K562 (cell line): ENCODE measurements around the gene NFIB.

Experiments
- CCAR2 ChIP-seq: fragments of 200-400 bp; formaldehyde crosslinking; IDR thresholded peaks from 2 replicates; pipeline ENCODE4 v1.6.1; 2017; ENCODE audit warnings: mild to moderate bottlenecking, low read depth, low read length
- EHMT2 ChIP-seq: fragments of 450-650 bp; IDR thresholded peaks from 2 replicates; pipeline ENCODE4 v1.6.1; 2018; ENCODE audit warnings: antibody characterized with exemption
- HCFC1 ChIP-seq: IDR thresholded peaks from 2 replicates; pipeline ENCODE4 v1.6.1; 2012; ENCODE audit warnings: low read depth, low read length, improper control_type of control experiment
- HNRNPL ChIP-seq: fragments of 200-400 bp; formaldehyde crosslinking; IDR thresholded peaks from 2 replicates; pipeline ENCODE4 v1.6.1; 2017; ENCODE audit warnings: low read depth, mild to moderate bottlenecking, low read length
- TF ChIP-seq, protein P1 (sequence below), 3 experiments: IDR thresholded peaks in 2 of 3; conservative IDR thresholded peaks in 1 of 3; 2 replicates each; pipeline ENCODE4 v1.5.1; 2011 to 2012; ENCODE audit warnings: low read length in 3 of 3, mild to moderate bottlenecking in 3 of 3, control low read depth in 2 of 3, improper control_type of control experiment in 1 of 3, inconsistent platforms in 1 of 3, low read depth in 1 of 3, mixed read lengths in 1 of 3, moderate library complexity in 1 of 3; ENCODE audit not compliant: insufficient read depth in 2 of 3
- TF ChIP-seq, protein P2 (sequence below), 2 experiments: fragments of 450-650 bp; formaldehyde crosslinking in 1 of 2; IDR thresholded peaks; 2 replicates each; pipeline versions ENCODE4 v1.4.0 to v1.6.1; 2014 to 2020; ENCODE audit warnings: mild to moderate bottlenecking in 2 of 2, borderline replicate concordance in 1 of 2, low read depth in 1 of 2
- TF ChIP-seq, protein P3 (sequence below): fragments of 250-450 bp; sonication (Bioruptor Pico); IDR thresholded peaks from 2 replicates; pipeline ENCODE4 v1.6.1; 2021; ENCODE audit warnings: mild to moderate bottlenecking

DNA sequence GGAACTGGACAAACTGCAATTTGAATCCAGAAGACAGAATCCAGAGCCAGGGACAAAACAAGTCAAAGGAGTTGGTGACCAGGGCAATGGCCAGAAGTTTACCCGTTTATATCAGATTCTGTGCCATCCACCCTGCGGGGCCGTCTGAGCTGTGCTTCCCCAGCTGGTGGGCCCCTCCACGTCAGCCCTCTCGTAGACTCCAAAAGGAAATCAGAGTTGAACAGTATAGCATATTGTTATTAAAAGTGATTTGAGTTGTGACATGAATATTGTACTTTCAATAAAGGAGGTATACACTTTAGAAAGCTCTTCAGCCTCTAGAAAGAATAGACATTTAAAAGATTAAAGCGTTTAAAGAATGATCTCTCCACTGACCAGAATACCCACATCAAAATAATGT lies 102.4 kb downstream of the NFIB start:
- TF ChIP-seq, protein P1, sequence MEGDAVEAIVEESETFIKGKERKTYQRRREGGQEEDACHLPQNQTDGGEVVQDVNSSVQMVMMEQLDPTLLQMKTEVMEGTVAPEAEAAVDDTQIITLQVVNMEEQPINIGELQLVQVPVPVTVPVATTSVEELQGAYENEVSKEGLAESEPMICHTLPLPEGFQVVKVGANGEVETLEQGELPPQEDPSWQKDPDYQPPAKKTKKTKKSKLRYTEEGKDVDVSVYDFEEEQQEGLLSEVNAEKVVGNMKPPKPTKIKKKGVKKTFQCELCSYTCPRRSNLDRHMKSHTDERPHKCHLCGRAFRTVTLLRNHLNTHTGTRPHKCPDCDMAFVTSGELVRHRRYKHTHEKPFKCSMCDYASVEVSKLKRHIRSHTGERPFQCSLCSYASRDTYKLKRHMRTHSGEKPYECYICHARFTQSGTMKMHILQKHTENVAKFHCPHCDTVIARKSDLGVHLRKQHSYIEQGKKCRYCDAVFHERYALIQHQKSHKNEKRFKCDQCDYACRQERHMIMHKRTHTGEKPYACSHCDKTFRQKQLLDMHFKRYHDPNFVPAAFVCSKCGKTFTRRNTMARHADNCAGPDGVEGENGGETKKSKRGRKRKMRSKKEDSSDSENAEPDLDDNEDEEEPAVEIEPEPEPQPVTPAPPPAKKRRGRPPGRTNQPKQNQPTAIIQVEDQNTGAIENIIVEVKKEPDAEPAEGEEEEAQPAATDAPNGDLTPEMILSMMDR (IDR thresholded peaks at IDR 0.05 in 2 of 3, conservative IDR thresholded peaks at IDR 0.05 in 1 of 3; ENCODE audit: insufficient read depth in 2 of 3, low read depth in 1 of 3, low read length in 3 of 3) = no peak
- no peak for TF ChIP-seq EHMT2
- TF ChIP-seq, protein P2, sequence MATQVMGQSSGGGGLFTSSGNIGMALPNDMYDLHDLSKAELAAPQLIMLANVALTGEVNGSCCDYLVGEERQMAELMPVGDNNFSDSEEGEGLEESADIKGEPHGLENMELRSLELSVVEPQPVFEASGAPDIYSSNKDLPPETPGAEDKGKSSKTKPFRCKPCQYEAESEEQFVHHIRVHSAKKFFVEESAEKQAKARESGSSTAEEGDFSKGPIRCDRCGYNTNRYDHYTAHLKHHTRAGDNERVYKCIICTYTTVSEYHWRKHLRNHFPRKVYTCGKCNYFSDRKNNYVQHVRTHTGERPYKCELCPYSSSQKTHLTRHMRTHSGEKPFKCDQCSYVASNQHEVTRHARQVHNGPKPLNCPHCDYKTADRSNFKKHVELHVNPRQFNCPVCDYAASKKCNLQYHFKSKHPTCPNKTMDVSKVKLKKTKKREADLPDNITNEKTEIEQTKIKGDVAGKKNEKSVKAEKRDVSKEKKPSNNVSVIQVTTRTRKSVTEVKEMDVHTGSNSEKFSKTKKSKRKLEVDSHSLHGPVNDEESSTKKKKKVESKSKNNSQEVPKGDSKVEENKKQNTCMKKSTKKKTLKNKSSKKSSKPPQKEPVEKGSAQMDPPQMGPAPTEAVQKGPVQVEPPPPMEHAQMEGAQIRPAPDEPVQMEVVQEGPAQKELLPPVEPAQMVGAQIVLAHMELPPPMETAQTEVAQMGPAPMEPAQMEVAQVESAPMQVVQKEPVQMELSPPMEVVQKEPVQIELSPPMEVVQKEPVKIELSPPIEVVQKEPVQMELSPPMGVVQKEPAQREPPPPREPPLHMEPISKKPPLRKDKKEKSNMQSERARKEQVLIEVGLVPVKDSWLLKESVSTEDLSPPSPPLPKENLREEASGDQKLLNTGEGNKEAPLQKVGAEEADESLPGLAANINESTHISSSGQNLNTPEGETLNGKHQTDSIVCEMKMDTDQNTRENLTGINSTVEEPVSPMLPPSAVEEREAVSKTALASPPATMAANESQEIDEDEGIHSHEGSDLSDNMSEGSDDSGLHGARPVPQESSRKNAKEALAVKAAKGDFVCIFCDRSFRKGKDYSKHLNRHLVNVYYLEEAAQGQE (IDR thresholded peaks at IDR 0.05; ENCODE audit: borderline replicate concordance) = no peak
- TF ChIP-seq, protein P2 (CRISPR knock-in tag; IDR thresholded peaks at IDR 0.05; ENCODE audit: low read depth) = no peak
- no peak for TF ChIP-seq HCFC1
- no peak for TF ChIP-seq CCAR2
- TF ChIP-seq, protein P3, sequence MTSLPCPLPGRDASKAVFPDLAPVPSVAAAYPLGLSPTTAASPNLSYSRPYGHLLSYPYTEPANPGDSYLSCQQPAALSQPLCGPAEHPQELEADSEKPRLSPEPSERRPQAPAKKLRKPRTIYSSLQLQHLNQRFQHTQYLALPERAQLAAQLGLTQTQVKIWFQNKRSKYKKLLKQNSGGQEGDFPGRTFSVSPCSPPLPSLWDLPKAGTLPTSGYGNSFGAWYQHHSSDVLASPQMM (CRISPR knock-in tag) = no peak
- TF ChIP-seq HNRNPL = no peak
